Body of pancreas (tissue), 4 donors: Measurements from ENCODE around the gene PCDHGC3.

Experiments
- CTCF ChIP-seq, 7 experiments: fragments of 450-650 bp in 4 of 7; fragments of 200-600 bp in 3 of 7; sonication (generic) in 3 of 7; IDR thresholded peaks; one replicate each; pipeline ENCODE4 v1.5.1; 2016 to 2019; ENCODE audit warnings: antibody characterized with exemption in 7 of 7
- POLR2A ChIP-seq, 3 donors: fragments of 450-650 bp; IDR thresholded peaks; one replicate each; pipeline ENCODE4 v1.6.1; 2016; ENCODE audit warnings: antibody characterized with exemption in 3 of 3, mild to moderate bottlenecking in 2 of 3

- TF ChIP-seq CTCF (IDR thresholded peaks at IDR 0.05) (peak; percentile 93 to 99 (median 97)), POLR2A (IDR thresholded peaks at IDR 0.05) (no peak)
These were observed 49.1 kb downstream of the PCDHGC3 start for GRCh38 chr5:141524604-141525597.
